Astrocyte (in vitro differentiated cells and primary cell): ENCODE results near the gene RUFY1. TPM values are rescaled to one million over a fixed set of nuclear protein-coding genes. Genes with fewer than 3 reads are reported as not detected.

Source experiments
- DNase-seq: peaks from one replicate; pipeline ENCODE4 v3.0.0-alpha.2; 2010; ENCODE audit warnings: low read depth
- FAIRE-seq: peaks from 2 replicates; lab custom pipeline; 2011; peaks lifted over from hg19 to GRCh38; lab: Jason Lieb, UNC
- H2AFZ ChIP-seq: 2 replicates; pipeline ENCODE4 v1.6.0; 2012; ENCODE audit warnings: low read depth, low read length, inconsistent platforms
- H3K27ac ChIP-seq: 2 replicates; pipeline ENCODE4 v1.5.1; 2011; ENCODE audit warnings: low read depth, low read length, inconsistent platforms
- H3K27me3 ChIP-seq: 2 replicates; pipeline ENCODE4 v1.6.0; 2011; ENCODE audit warnings: low read length, inconsistent platforms; ENCODE audit not compliant: insufficient read depth
- H3K36me3 ChIP-seq: 2 replicates; pipeline ENCODE4 v1.5.1; 2011; ENCODE audit warnings: low read length, inconsistent platforms; ENCODE audit not compliant: insufficient read depth
- H3K4me1 ChIP-seq: 2 replicates; pipeline ENCODE4 v1.5.1; 2011; ENCODE audit warnings: low read length, inconsistent platforms; ENCODE audit not compliant: insufficient read depth
- H3K4me2 ChIP-seq: 2 replicates; pipeline ENCODE4 v1.6.0; 2012; ENCODE audit warnings: low read length, inconsistent platforms
- H3K4me3 ChIP-seq: 2 replicates; pipeline ENCODE4 v1.5.1; 2011; ENCODE audit warnings: low read depth, mild to moderate bottlenecking, low read length, inconsistent platforms; ENCODE audit not compliant: insufficient read depth
- H3K79me2 ChIP-seq: 2 replicates; pipeline ENCODE4 v1.6.0; 2012; ENCODE audit warnings: mild to moderate bottlenecking, low read length, inconsistent platforms; ENCODE audit not compliant: insufficient read depth
- H3K9ac ChIP-seq: 2 replicates; pipeline ENCODE4 v1.6.0; 2012; ENCODE audit warnings: mild to moderate bottlenecking, low read length, inconsistent platforms
- H3K9me3 ChIP-seq: 2 replicates; pipeline ENCODE4 v1.5.1; 2012; ENCODE audit warnings: low read depth, mild to moderate bottlenecking, low read length, inconsistent platforms; ENCODE audit not compliant: insufficient read depth
- H4K20me1 ChIP-seq: 2 replicates; pipeline ENCODE4 v1.6.0; 2012; ENCODE audit warnings: low read length, inconsistent platforms; ENCODE audit not compliant: insufficient read depth
- H3K27ac Mint-ChIP-seq: one replicate; pipeline ENCODE4 v1.8.0; 2021; ENCODE audit warnings: mild to moderate bottlenecking, mixed read lengths; ENCODE audit not compliant: unreplicated experiment
- H3K27me3 Mint-ChIP-seq: one replicate; pipeline ENCODE4 v1.8.0; 2021; ENCODE audit warnings: low read depth, mixed read lengths; ENCODE audit not compliant: unreplicated experiment
- H3K36me3 Mint-ChIP-seq: one replicate; pipeline ENCODE4 v1.8.0; 2021; ENCODE audit warnings: low read depth, mixed read lengths; ENCODE audit not compliant: unreplicated experiment
- H3K4me1 Mint-ChIP-seq: one replicate; pipeline ENCODE4 v1.8.0; 2021; ENCODE audit warnings: low read depth, mixed read lengths; ENCODE audit not compliant: unreplicated experiment
- H3K4me3 Mint-ChIP-seq: one replicate; pipeline ENCODE4 v1.8.0; 2021; ENCODE audit warnings: mild to moderate bottlenecking, moderate library complexity, mixed read lengths; ENCODE audit not compliant: unreplicated experiment
- H3K9me3 Mint-ChIP-seq: one replicate; pipeline ENCODE4 v1.8.0; 2021; ENCODE audit warnings: mild to moderate bottlenecking, mixed read lengths; ENCODE audit not compliant: unreplicated experiment
- CTCF ChIP-seq: IDR thresholded peaks from 2 replicates; pipeline ENCODE4 v1.5.1; 2011; ENCODE audit warnings: low read depth, mild to moderate bottlenecking, inconsistent platforms, low read length, moderate library complexity; ENCODE audit not compliant: insufficient read depth
- EZH2 ChIP-seq: IDR thresholded peaks from 2 replicates; pipeline ENCODE4 v1.6.1; 2012; ENCODE audit warnings: mild to moderate bottlenecking, low read length, inconsistent platforms; ENCODE audit not compliant: insufficient read depth
- total RNA-seq: library from RNA; stranded (reverse); gene quantifications from 2 replicates; pipeline ENCODE4 v1.2.1, GENCODE V29; 2021

The RUFY1 gene
- total RNA-seq, 1 donor from 2014 or later = 34.1 TPM

GRCh38 chr5:179621551-179622214 is 71.3 kb downstream of the RUFY1 start:
- H3K36me3 ChIP-seq = peaks cover 55% of the 10 kb centered on the region
- peak overlapping the region; percentile 99 for H3K9ac ChIP-seq
- H3K27ac ChIP-seq = peak overlapping the region; percentile 26
- peak overlapping the region; percentile 95 for H3K4me2 ChIP-seq
- Mint-ChIP-seq H3K4me1 (peaks cover 32% of the 10 kb centered on the region), H3K27ac (peak overlapping the region; percentile 75), H3K4me3 (peak overlapping the region; percentile 95), H3K27me3 (no peaks in the 10 kb centered on the region), H3K9me3 (no peaks in the 10 kb centered on the region), H3K36me3 (peaks cover 28% of the 10 kb centered on the region)
- DNase-seq (no peak), FAIRE-seq (no peak)
- TF ChIP-seq EZH2 (no peak), CTCF (no peak)
- peaks cover 65% of the 10 kb centered on the region for H4K20me1 ChIP-seq
- H3K4me1 ChIP-seq = peaks cover 27% of the 10 kb centered on the region
- H3K4me3 ChIP-seq = peak overlapping the region; percentile 91
- no peaks in the 10 kb centered on the region for H3K27me3 ChIP-seq
- peaks cover 72% of the 10 kb centered on the region for H3K79me2 ChIP-seq
- H3K9me3 ChIP-seq = no peaks in the 10 kb centered on the region
- H2AFZ ChIP-seq = no peak overlapping the region

- Mint-ChIP-seq H3K4me3 (peak within 1 kb of the TSS; percentile 95), H3K4me1 (peaks cover 18% of the 10 kb centered on the region), H3K9me3 (no peaks in the 10 kb centered on the region), H3K27ac (peak within 1 kb of the TSS; percentile 99), H3K36me3 (peaks cover 22% of the 10 kb centered on the region), H3K27me3 (no peaks in the 10 kb centered on the region)
- Histone ChIP-seq H4K20me1 (peaks cover 50% of the 10 kb centered on the region), H3K27me3 (no peaks in the 10 kb centered on the region), H2AFZ (peak within 1 kb of the TSS; percentile 86), H3K36me3 (peaks cover 39% of the 10 kb centered on the region), H3K9me3 (no peaks in the 10 kb centered on the region), H3K4me1 (peaks cover 31% of the 10 kb centered on the region), H3K4me2 (peak within 1 kb of the TSS; percentile 95), H3K4me3 (peak within 1 kb of the TSS; percentile 91), H3K27ac (peak within 1 kb of the TSS; percentile 94), H3K9ac (peak within 1 kb of the TSS; percentile 99), H3K79me2 (peaks cover 56% of the 10 kb centered on the region)
- TF ChIP-seq EZH2 (no peak), CTCF (no peak)
- no peak for FAIRE-seq
- DNase-seq = peak; percentile 91
Measured at GRCh38 chr5:179623003-179623905, 72.9 kb downstream of the RUFY1 start, which contains the start of gene HNRNPH1. HNRNPH1 (minus strand) TSS chr5:179623671; CDS start chr5:179623133, 538 bp downstream.
